SK-N-SH treated with all-trans-retinoic acid at 6 μM for 48 hours (cell line): ENCODE results near the gene TRIP4.
A peak's percentile ranks its signal among the peaks of the same experiment; 100 is the strongest.
"Not testable (repeated sequence)": the region's sequence is repeated elsewhere in the genome, so short reads cannot be mapped to it uniquely, and the experiment has no call there.

Source experiments
- ATAC-seq: fragments of 200-7000 bp; cut with Tn5 transposase; 3 replicates; pipeline ENCODE4 v1.9.1; 2020; ENCODE audit warnings: mild to moderate bottlenecking, moderate library complexity
- ARNTL ChIP-seq: fragments of 450-650 bp; formaldehyde crosslinking; IDR thresholded peaks from 2 replicates; pipeline ENCODE4 v1.5.0; 2020; ENCODE audit warnings: low read depth, mild to moderate bottlenecking, moderate library complexity, borderline replicate concordance
- CSRNP3 ChIP-seq: fragments of 250-450 bp; sonication (Bioruptor Pico); IDR thresholded peaks from 2 replicates; pipeline ENCODE4 v1.5.1; 2021; ENCODE audit warnings: mild to moderate bottlenecking, moderate library complexity
- ESRRG ChIP-seq: fragments of 250-450 bp; sonication (Bioruptor Pico); IDR thresholded peaks from 2 replicates; pipeline ENCODE4 v1.6.1; 2021; ENCODE audit warnings: mild to moderate bottlenecking
- GLIS3 ChIP-seq: fragments of 250-450 bp; sonication (Bioruptor Pico); IDR thresholded peaks from 2 replicates; pipeline ENCODE4 v1.5.0; 2020; ENCODE audit warnings: mild to moderate bottlenecking, moderate library complexity
- ISL1 ChIP-seq: fragments of 250-450 bp; sonication (Bioruptor Pico); IDR thresholded peaks from 2 replicates; pipeline ENCODE4 v2.1.2; 2022; ENCODE audit warnings: mild to moderate bottlenecking, moderate library complexity
- OSR1 ChIP-seq: fragments of 250-450 bp; sonication (Bioruptor Pico); IDR thresholded peaks from 2 replicates; pipeline ENCODE4 v1.8.0; 2022; ENCODE audit warnings: moderate library complexity, mild to moderate bottlenecking, inconsistent platforms
- PPARA ChIP-seq: fragments of 250-450 bp; sonication (Bioruptor Pico); IDR thresholded peaks from 2 replicates; pipeline ENCODE4 v1.5.0; 2020; ENCODE audit warnings: mild to moderate bottlenecking, borderline replicate concordance
- SNAI2 ChIP-seq: fragments of 250-450 bp; sonication (Bioruptor Pico); IDR thresholded peaks from 2 replicates; pipeline ENCODE4 v1.5.0; 2020; ENCODE audit warnings: mild to moderate bottlenecking, moderate library complexity
- TCF4 ChIP-seq: fragments of 250-450 bp; sonication (Bioruptor Pico); IDR thresholded peaks from 2 replicates; pipeline ENCODE4 v1.8.0; 2021; ENCODE audit warnings: mild to moderate bottlenecking, moderate library complexity, borderline replicate concordance
- TSHZ2 ChIP-seq: fragments of 250-450 bp; sonication (Bioruptor Pico); IDR thresholded peaks from 2 replicates; pipeline ENCODE4 v1.5.0; 2020; ENCODE audit warnings: mild to moderate bottlenecking, moderate library complexity
- ZFP3 ChIP-seq: fragments of 250-450 bp; sonication (Bioruptor Pico); IDR thresholded peaks from 2 replicates; pipeline ENCODE4 v1.5.0; 2020; ENCODE audit warnings: mild to moderate bottlenecking, moderate library complexity
- ZFP30 ChIP-seq: fragments of 450-650 bp; formaldehyde crosslinking; IDR thresholded peaks from 2 replicates; pipeline ENCODE4 v1.5.0; 2022; ENCODE audit warnings: mild to moderate bottlenecking, moderate library complexity
- ZNF565 ChIP-seq: fragments of 450-650 bp; formaldehyde crosslinking; conservative IDR thresholded peaks from 2 replicates; pipeline ENCODE4 v1.5.0; 2020; ENCODE audit warnings: low read depth, mild to moderate bottlenecking, moderate library complexity
- ZNF8 ChIP-seq: fragments of 450-650 bp; formaldehyde crosslinking; IDR thresholded peaks from 2 replicates; pipeline ENCODE4 v1.5.0; 2020; ENCODE audit warnings: mild to moderate bottlenecking, moderate library complexity
- TF ChIP-seq, protein P1 (sequence below): fragments of 250-450 bp; sonication (Bioruptor Pico); IDR thresholded peaks from 2 replicates; pipeline ENCODE4 v1.5.1; 2020; ENCODE audit warnings: low read depth, mild to moderate bottlenecking, moderate library complexity

The TRIP4 gene

DNA sequence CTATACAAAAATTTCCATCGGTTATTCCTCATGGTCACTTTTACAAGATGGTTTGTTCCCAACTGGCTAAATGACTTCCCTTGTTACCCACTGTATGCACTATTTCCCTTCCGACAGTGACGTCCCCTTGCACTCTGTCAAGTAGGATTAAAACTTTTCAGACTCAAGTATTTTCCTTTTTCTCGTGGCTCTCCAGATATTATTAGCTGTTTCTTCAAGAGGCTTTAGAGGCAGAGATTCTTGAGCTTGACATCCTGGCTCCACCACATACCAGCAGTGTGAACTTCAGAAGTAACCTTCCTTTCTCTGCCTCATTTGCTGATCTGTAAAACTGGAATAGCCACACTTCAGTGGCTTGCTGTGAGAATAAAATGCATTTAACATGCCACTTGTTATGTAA is 45.7 kb upstream of the TRIP4 start (continued):
- TF ChIP-seq CSRNP3 (no peak), TCF4 (CRISPR knock-in tag) (no peak), GLIS3 (no peak), ZFP3 (CRISPR knock-in tag) (no peak), ZNF8 (CRISPR knock-in tag) (no peak), ZFP30 (CRISPR knock-in tag) (no peak)
- TF ChIP-seq, protein P1, sequence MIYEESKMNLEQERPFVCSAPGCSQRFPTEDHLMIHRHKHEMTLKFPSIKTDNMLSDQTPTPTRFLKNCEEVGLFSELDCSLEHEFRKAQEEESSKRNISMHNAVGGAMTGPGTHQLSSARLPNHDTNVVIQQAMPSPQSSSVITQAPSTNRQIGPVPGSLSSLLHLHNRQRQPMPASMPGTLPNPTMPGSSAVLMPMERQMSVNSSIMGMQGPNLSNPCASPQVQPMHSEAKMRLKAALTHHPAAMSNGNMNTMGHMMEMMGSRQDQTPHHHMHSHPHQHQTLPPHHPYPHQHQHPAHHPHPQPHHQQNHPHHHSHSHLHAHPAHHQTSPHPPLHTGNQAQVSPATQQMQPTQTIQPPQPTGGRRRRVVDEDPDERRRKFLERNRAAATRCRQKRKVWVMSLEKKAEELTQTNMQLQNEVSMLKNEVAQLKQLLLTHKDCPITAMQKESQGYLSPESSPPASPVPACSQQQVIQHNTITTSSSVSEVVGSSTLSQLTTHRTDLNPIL (CRISPR knock-in tag), result no peak

GRCh38 chr15:64343222-64343621 is 44.4 kb upstream of the TRIP4 start:
- TF ChIP-seq ZNF565 (CRISPR knock-in tag) (no peak), TSHZ2 (CRISPR knock-in tag) (no peak), PPARA (CRISPR knock-in tag) (no peak), GLIS3 (no peak), ZNF8 (CRISPR knock-in tag) (no peak), ESRRG (CRISPR knock-in tag) (no peak), TCF4 (CRISPR knock-in tag) (no peak), SNAI2 (CRISPR knock-in tag) (no peak), ZFP30 (CRISPR knock-in tag) (no peak), OSR1 (no peak), ARNTL (CRISPR knock-in tag) (no peak)
- TF ChIP-seq, all 23 proteins: peak for 0
- peak; percentile 58 for ATAC-seq

GRCh38 chr15:64343841-64344240 is 43.8 kb upstream of the TRIP4 start:
- ATAC-seq, result peak; percentile 46
- TF ChIP-seq ZNF8 (CRISPR knock-in tag) (no peak), ZFP3 (CRISPR knock-in tag) (no peak), ISL1 (CRISPR knock-in tag) (no peak), TCF4 (CRISPR knock-in tag) (no peak), ARNTL (CRISPR knock-in tag) (no peak)

GRCh38 chr15:64344651-64345294 is 42.9 kb upstream of the TRIP4 start:
- peak; percentile 90 for TF ChIP-seq ISL1 (CRISPR knock-in tag)
- no peak for TF ChIP-seq PPARA (CRISPR knock-in tag)
- TF ChIP-seq, all 23 proteins: peak for 1
- ATAC-seq, result peak; percentile 56

DNA sequence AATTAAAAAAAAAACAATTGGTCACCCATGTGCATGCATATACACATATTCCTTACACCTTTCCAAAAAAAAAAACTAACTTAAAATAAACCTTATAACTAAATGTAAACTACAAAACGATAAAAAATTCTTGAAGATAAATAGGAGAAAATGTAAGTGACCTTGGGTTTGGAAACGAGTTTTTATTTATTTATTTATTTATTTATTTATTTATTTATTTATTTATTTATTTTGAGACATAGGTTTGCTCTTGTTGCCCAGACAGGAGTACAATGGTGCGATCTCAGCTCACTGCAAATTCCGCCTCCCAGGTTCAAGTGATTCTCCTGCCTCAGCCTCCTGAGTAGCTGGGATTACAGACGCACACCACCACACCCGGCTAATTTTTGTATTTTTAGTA is 41.4 kb upstream of the TRIP4 start:
- not testable (repeated sequence) for ATAC-seq

GRCh38 chr15:64348455-64348854 is 39.2 kb upstream of the TRIP4 start:
- no peak for TF ChIP-seq ZFP3 (CRISPR knock-in tag)
- TF ChIP-seq CSRNP3, result no peak
- TF ChIP-seq OSR1, result no peak
- ATAC-seq, result no peak
